HepG2 (cell line): ENCODE measurements around the gene AGR2. TPM values are rescaled to one million over a fixed set of nuclear protein-coding genes. Genes with fewer than 3 reads are reported as not detected.

Experiments used
- ATAC-seq: fragments of 200-7000 bp; cut with Tn5 transposase; 3 replicates; pipeline ENCODE4 v1.9.1; 2020; ENCODE audit warnings: mild to moderate bottlenecking, moderate library complexity
- BruUV-seq: library from RNA; stranded (reverse); fragments of 400-500 nt; replicated peaks from 2 replicates; lab custom pipeline; 2021; lab: Mats Ljungman, UMichigan
- CTCF ChIA-PET: fragments of 300-600 bp; formaldehyde crosslinking; extraction: SDS; loops from one replicate; lab custom pipeline; 2021; ENCODE audit warnings: low total read pairs, inconsistent platforms, low intra/inter-chr PET ratio; lab: Yijun Ruan, JAX
- POLR2A ChIA-PET: fragments of 350-600 bp; sonication (Branson Sonifier 250); formaldehyde crosslinking; loops from one replicate; lab custom pipeline; 2020; ENCODE audit warnings: antibody characterized with exemption, inconsistent platforms; lab: Yijun Ruan, JAX
- DNase-seq: peaks from one replicate; pipeline ENCODE4 v3.0.0-alpha.2; 2015; ENCODE audit warnings: low spot score
- FAIRE-seq: peaks from 3 replicates; lab custom pipeline; 2011; peaks lifted over from hg19 to GRCh38; lab: Jason Lieb, UNC
- H2AFZ ChIP-seq: one replicate; pipeline ENCODE4 v1.6.1; 2011; ENCODE audit warnings: low read length, inconsistent platforms
- H3K27ac ChIP-seq: fragments of 300-600 bp; 3 replicates; pipeline ENCODE4 v1.8.0; 2011; ENCODE audit warnings: mixed run types, mild to moderate bottlenecking, mixed read lengths, low read length, inconsistent platforms; ENCODE audit not compliant: insufficient read depth; ENCODE audit errors: extremely low read length
- H3K27me3 ChIP-seq, 2 experiments: fragments of 200-600 bp in 1 of 2; 2 replicates in 1 of 2; 3 replicates in 1 of 2; pipeline versions ENCODE4 v1.6.0 to v1.8.0; 2011; ENCODE audit warnings: low read length in 2 of 2, mild to moderate bottlenecking in 2 of 2, moderate library complexity in 2 of 2, inconsistent platforms in 1 of 2; ENCODE audit not compliant: insufficient read depth in 2 of 2, control insufficient read depth in 1 of 2
- H3K36me3 ChIP-seq, 2 experiments: fragments of 200-600 bp in 1 of 2; replicated peaks in 1 of 2; 2 replicates in 1 of 2; 3 replicates in 1 of 2; pipeline versions ENCODE4 v1.5.1 to v1.8.0; 2011; ENCODE audit warnings: low read length in 2 of 2, inconsistent platforms in 1 of 2; ENCODE audit not compliant: insufficient read depth in 2 of 2, control insufficient read depth in 1 of 2
- H3K4me1 ChIP-seq: 2 replicates; pipeline ENCODE4 v1.5.1; 2012; ENCODE audit warnings: low read length, inconsistent platforms; ENCODE audit not compliant: insufficient read depth
- H3K4me2 ChIP-seq: 2 replicates; pipeline ENCODE4 v1.6.0; 2011; ENCODE audit warnings: low read depth, low read length, inconsistent platforms
- H3K4me3 ChIP-seq, 3 experiments: fragments of 200-600 bp in 1 of 3; sonication (generic), shearing (Covaris generic) in 1 of 3; replicated peaks in 1 of 3; 2 replicates each; pipeline ENCODE4 v1.5.1; 2011 to 2016; ENCODE audit warnings: low read length in 3 of 3, inconsistent platforms in 2 of 3, low read depth in 2 of 3, mild to moderate bottlenecking in 2 of 3, control low read depth in 1 of 3, mixed read lengths in 1 of 3; ENCODE audit not compliant: insufficient read depth in 1 of 3
- H3K79me2 ChIP-seq: one replicate; pipeline ENCODE4 v1.6.1; 2011; ENCODE audit warnings: low read length, inconsistent platforms; ENCODE audit not compliant: insufficient read depth
- H3K9ac ChIP-seq: 2 replicates; pipeline ENCODE4 v1.6.0; 2011; ENCODE audit warnings: mild to moderate bottlenecking, low read depth, low read length, inconsistent platforms; ENCODE audit not compliant: insufficient read depth
- H3K9me3 ChIP-seq: 2 replicates; pipeline ENCODE4 v1.5.1; 2012; ENCODE audit warnings: mild to moderate bottlenecking, low read length
- H4K20me1 ChIP-seq: 2 replicates; pipeline ENCODE4 v1.6.0; 2011; ENCODE audit warnings: inconsistent platforms, mild to moderate bottlenecking, low read length, moderate library complexity; ENCODE audit not compliant: insufficient read depth
- ARNT2 ChIP-seq: sonication (generic); formaldehyde crosslinking; IDR thresholded peaks from 2 replicates; pipeline ENCODE4 v1.8.0; 2022; ENCODE audit warnings: mild to moderate bottlenecking, low read depth, missing genetic modification reagents, moderate library complexity
- ARNTL ChIP-seq: sonication (generic); formaldehyde crosslinking; IDR thresholded peaks from 2 replicates; pipeline ENCODE4 v1.4.0; 2020; ENCODE audit warnings: mild to moderate bottlenecking, missing genetic modification reagents
- EP300 ChIP-seq, 3 experiments: sonication (generic) in 1 of 3; formaldehyde crosslinking in 1 of 3; IDR thresholded peaks; 2 replicates each; pipeline versions ENCODE4 v1.5.1 to v1.6.1; 2011 to 2020; ENCODE audit warnings: low read depth in 2 of 3, low read length in 2 of 3, borderline replicate concordance in 1 of 3, improper control_type of control experiment in 1 of 3, mild to moderate bottlenecking in 1 of 3, missing genetic modification reagents in 1 of 3, moderate library complexity in 1 of 3
- ESRRA ChIP-seq: sonication (generic); formaldehyde crosslinking; IDR thresholded peaks from 2 replicates; pipeline ENCODE4 v1.5.1; 2020; ENCODE audit warnings: mild to moderate bottlenecking, low read depth, missing genetic modification reagents
- FOXC1 ChIP-seq: sonication (generic); formaldehyde crosslinking; IDR thresholded peaks from 2 replicates; pipeline ENCODE4 v1.8.0; 2022; ENCODE audit warnings: mild to moderate bottlenecking, missing genetic modification reagents, borderline replicate concordance
- HNRNPK ChIP-seq: fragments of 200-400 bp; formaldehyde crosslinking; IDR thresholded peaks from 2 replicates; pipeline ENCODE4 v1.6.1; 2018; ENCODE audit warnings: low read length, low read depth, moderate library complexity, mild to moderate bottlenecking; ENCODE audit not compliant: poor library complexity, severe bottlenecking
- KMT2A ChIP-seq: sonication (generic); formaldehyde crosslinking; IDR thresholded peaks from 2 replicates; pipeline ENCODE4 v1.4.0; 2020; ENCODE audit warnings: missing genetic modification reagents
- RXRA ChIP-seq: sonication (generic); formaldehyde crosslinking; IDR thresholded peaks from 2 replicates; pipeline ENCODE4 v1.5.1; 2020; ENCODE audit warnings: missing genetic modification reagents
- WGBS: methylation state at CpG from one replicate; pipeline ENCODE4 v1.1.6; 2017; ENCODE audit warnings: low lambda C conversion rate; 5-methylcytosine and 5-hydroxymethylcytosine counted together
- in situ Hi-C: cut with HindIII; loops from 2 replicates; pipeline ENCODE4 v1.10.0; 2017; ENCODE audit warnings: low pct_unique_long_range_greater_than_20kb; ENCODE audit not compliant: extremely low pct_ligation_motif_present
- intact Hi-C: fragments of 100-400 bp; cut with micrococcal nuclease; formaldehyde crosslinking; loops from one replicate; pipeline ENCODE4 v1.10.0; 2022; ENCODE audit not compliant: unreplicated experiment
- polyA plus RNA-seq, 8 experiments: library from polyadenylated mRNA; depleted of rRNA in 3 of 8; stranded (reverse) in 7 of 8; unstranded in 1 of 8; fragments of >200 nt; fragmentation: Illumina TruSeq in 4 of 8; extraction: Trizol in 4 of 8; gene quantifications; 2 replicates each; pipeline versions ENCODE4 v1.2.1 to v1.2.3, GENCODE V29; 2011 to 2016; ENCODE audit warnings: low read depth in 4 of 8, missing spikeins in 1 of 8, mixed read lengths in 1 of 8; ENCODE audit not compliant: insufficient read depth in 1 of 8
- total RNA-seq, 5 experiments: library from RNA; depleted of rRNA; stranded (reverse); fragments of >200 nt; fragmentation: Illumina TruSeq; extraction: Trizol; gene quantifications; 2 replicates each; pipeline ENCODE4 v1.2.3, GENCODE V29; 2016; ENCODE audit warnings: low read depth in 1 of 5
- TF ChIP-seq, protein P1 (sequence below): sonication (generic); formaldehyde crosslinking; IDR thresholded peaks from 2 replicates; pipeline ENCODE4 v1.9.0; 2021; ENCODE audit warnings: missing genetic modification reagents, mild to moderate bottlenecking, borderline replicate concordance
- TF ChIP-seq, protein P2 (sequence below): sonication (generic); formaldehyde crosslinking; IDR thresholded peaks from 2 replicates; pipeline ENCODE4 v1.9.0; 2021; ENCODE audit warnings: missing genetic modification reagents, borderline replicate concordance
- TF ChIP-seq, protein P3 (sequence below): sonication (generic); formaldehyde crosslinking; IDR thresholded peaks from 2 replicates; pipeline ENCODE4 v1.9.0; 2021; ENCODE audit warnings: missing genetic modification reagents, borderline replicate concordance

The AGR2 gene
- total and polyA plus RNA-seq, 2 of the 13 experiments (the other 11 are each of a cell fraction or from before 2014, with no cell fraction given): 1.7 to 2.9 TPM

DNA sequence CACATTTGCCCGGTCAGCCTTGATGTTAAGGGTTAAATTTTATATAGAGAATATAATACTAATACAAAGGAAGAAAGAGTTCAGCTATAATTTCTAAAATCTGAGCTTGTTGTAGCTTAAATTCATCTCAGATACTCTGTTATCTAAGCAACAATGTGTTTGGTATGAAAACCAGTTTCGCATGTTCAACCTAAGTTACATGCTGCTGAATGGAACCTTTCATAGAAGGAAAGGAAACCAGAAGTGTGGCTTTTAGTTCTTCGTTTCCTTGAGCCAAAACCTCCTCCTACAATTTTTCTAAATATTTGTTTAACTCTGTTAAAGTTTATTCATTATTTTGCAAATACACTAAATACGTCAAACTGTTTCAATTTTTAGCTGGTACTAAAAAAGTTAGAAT lies 18.5 kb downstream of the AGR2 start:
- Histone ChIP-seq H3K27ac (no peak overlapping the region), H3K4me2 (no peak overlapping the region), H4K20me1 (no peaks in the 10 kb centered on the region), H3K9me3 (no peaks in the 10 kb centered on the region), H3K4me3 (no peak overlapping the region), H2AFZ (no peak overlapping the region), H3K4me1 (no peaks in the 10 kb centered on the region), H3K27me3 (no peaks in the 10 kb centered on the region), H3K9ac (no peak overlapping the region), H3K79me2 (no peaks in the 10 kb centered on the region), H3K36me3 (no peaks in the 10 kb centered on the region)
- no peak for TF ChIP-seq KMT2A (CRISPR knock-in tag)
- no peak for TF ChIP-seq ARNTL (CRISPR knock-in tag)
- no peak for TF ChIP-seq ARNT2 (CRISPR knock-in tag)
- TF ChIP-seq, protein P1, sequence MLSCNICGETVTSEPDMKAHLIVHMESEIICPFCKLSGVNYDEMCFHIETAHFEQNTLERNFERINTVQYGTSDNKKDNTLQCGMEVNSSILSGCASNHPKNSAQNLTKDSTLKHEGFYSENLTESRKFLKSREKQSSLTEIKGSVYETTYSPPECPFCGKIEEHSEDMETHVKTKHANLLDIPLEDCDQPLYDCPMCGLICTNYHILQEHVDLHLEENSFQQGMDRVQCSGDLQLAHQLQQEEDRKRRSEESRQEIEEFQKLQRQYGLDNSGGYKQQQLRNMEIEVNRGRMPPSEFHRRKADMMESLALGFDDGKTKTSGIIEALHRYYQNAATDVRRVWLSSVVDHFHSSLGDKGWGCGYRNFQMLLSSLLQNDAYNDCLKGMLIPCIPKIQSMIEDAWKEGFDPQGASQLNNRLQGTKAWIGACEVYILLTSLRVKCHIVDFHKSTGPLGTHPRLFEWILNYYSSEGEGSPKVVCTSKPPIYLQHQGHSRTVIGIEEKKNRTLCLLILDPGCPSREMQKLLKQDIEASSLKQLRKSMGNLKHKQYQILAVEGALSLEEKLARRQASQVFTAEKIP (CRISPR knock-in tag): no peak
- TF ChIP-seq RXRA: no peak
- no peak for TF ChIP-seq EP300 (IDR thresholded peaks at IDR 0.05; ENCODE audit: low read depth in 2 of 2, low read length in 2 of 2)
- no peak for TF ChIP-seq EP300 (CRISPR knock-in tag; IDR thresholded peaks at IDR 0.05; ENCODE audit: borderline replicate concordance)
- TF ChIP-seq, protein P2, sequence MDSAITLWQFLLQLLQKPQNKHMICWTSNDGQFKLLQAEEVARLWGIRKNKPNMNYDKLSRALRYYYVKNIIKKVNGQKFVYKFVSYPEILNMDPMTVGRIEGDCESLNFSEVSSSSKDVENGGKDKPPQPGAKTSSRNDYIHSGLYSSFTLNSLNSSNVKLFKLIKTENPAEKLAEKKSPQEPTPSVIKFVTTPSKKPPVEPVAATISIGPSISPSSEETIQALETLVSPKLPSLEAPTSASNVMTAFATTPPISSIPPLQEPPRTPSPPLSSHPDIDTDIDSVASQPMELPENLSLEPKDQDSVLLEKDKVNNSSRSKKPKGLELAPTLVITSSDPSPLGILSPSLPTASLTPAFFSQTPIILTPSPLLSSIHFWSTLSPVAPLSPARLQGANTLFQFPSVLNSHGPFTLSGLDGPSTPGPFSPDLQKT (CRISPR knock-in tag): no peak
- TF ChIP-seq ESRRA (CRISPR knock-in tag): no peak
- TF ChIP-seq, protein P3, sequence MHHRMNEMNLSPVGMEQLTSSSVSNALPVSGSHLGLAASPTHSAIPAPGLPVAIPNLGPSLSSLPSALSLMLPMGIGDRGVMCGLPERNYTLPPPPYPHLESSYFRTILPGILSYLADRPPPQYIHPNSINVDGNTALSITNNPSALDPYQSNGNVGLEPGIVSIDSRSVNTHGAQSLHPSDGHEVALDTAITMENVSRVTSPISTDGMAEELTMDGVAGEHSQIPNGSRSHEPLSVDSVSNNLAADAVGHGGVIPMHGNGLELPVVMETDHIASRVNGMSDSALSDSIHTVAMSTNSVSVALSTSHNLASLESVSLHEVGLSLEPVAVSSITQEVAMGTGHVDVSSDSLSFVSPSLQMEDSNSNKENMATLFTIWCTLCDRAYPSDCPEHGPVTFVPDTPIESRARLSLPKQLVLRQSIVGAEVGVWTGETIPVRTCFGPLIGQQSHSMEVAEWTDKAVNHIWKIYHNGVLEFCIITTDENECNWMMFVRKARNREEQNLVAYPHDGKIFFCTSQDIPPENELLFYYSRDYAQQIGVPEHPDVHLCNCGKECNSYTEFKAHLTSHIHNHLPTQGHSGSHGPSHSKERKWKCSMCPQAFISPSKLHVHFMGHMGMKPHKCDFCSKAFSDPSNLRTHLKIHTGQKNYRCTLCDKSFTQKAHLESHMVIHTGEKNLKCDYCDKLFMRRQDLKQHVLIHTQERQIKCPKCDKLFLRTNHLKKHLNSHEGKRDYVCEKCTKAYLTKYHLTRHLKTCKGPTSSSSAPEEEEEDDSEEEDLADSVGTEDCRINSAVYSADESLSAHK (CRISPR knock-in tag): no peak
- TF ChIP-seq HNRNPK: no peak
- TF ChIP-seq FOXC1 (CRISPR knock-in tag): no peak
- no TSS peak for BruUV-seq
- ATAC-seq: no peak
- in situ Hi-C loops (no loop called here), intact Hi-C loops (no loop called here)
- FAIRE-seq: no peak
- ChIA-PET CTCF (no interaction called here), POLR2A (no interaction called here)
- no peak for DNase-seq
- 45% methylated on average over 4 of the region's 4 CpGs for WGBS
